RWPE2 (cell line): ENCODE data around the gene SH3PXD2A.
"Not testable (repeated sequence)": the region's sequence is repeated elsewhere in the genome, so short reads cannot be mapped to it uniquely, and the experiment has no call there.

Source experiments
- ATAC-seq: fragments of 200-7000 bp; cut with Tn5 transposase; 3 replicates; pipeline ENCODE4 v1.9.1; 2021; ENCODE audit warnings: low read depth
- DNase-seq: peaks from one replicate; pipeline ENCODE4 v3.0.0-alpha.2; 2020; ENCODE audit warnings: low spot score
- H3K27ac ChIP-seq: fragments of 450-650 bp; 2 replicates; pipeline ENCODE4 v1.5.1; 2017; ENCODE audit warnings: mild to moderate bottlenecking; ENCODE audit not compliant: poor library complexity, severe bottlenecking
- H3K27me3 ChIP-seq: fragments of 250-450 bp; sonication (Bioruptor Pico); 2 replicates; pipeline ENCODE4 v1.5.1; 2021; ENCODE audit warnings: mild to moderate bottlenecking, moderate library complexity; ENCODE audit not compliant: insufficient read depth, poor library complexity, severe bottlenecking
- H3K36me3 ChIP-seq: fragments of 250-450 bp; sonication (Bioruptor Pico); 2 replicates; pipeline ENCODE4 v1.5.1; 2020; ENCODE audit warnings: low read depth, mild to moderate bottlenecking, moderate library complexity
- H3K4me1 ChIP-seq: fragments of 250-450 bp; sonication (Bioruptor Pico); 2 replicates; pipeline ENCODE4 v1.5.1; 2021; ENCODE audit warnings: mild to moderate bottlenecking, moderate library complexity; ENCODE audit not compliant: insufficient read depth, poor library complexity, severe bottlenecking
- H3K4me3 ChIP-seq: fragments of 250-450 bp; sonication (Bioruptor Pico); 2 replicates; pipeline ENCODE4 v1.5.1; 2021; ENCODE audit warnings: mild to moderate bottlenecking, moderate library complexity; ENCODE audit not compliant: severe bottlenecking
- H3K9me3 ChIP-seq: fragments of 250-450 bp; sonication (Bioruptor Pico); 2 replicates; pipeline ENCODE4 v1.5.1; 2021; ENCODE audit warnings: mild to moderate bottlenecking, moderate library complexity; ENCODE audit not compliant: severe bottlenecking
- CTCF ChIP-seq: fragments of 450-650 bp; IDR thresholded peaks from one replicate; pipeline ENCODE4 v1.5.1; 2017; ENCODE audit warnings: mild to moderate bottlenecking, moderate library complexity; ENCODE audit not compliant: poor library complexity, severe bottlenecking

SH3PXD2A gene

GRCh38 chr10:103816431-103816830 lies 38.9 kb downstream of the SH3PXD2A start:
- no peak overlapping the region for H3K4me3 ChIP-seq
- H3K9me3 ChIP-seq, result no peaks in the 10 kb centered on the region
- H3K4me1 ChIP-seq, result no peaks in the 10 kb centered on the region
- H3K36me3 ChIP-seq, result peaks cover 20% of the 10 kb centered on the region
- H3K27ac ChIP-seq, result peak overlapping the region; percentile 11
- ATAC-seq (peak; percentile 62; the same call in 2 of the 3 replicates), DNase-seq (no peak)
- no peaks in the 10 kb centered on the region for H3K27me3 ChIP-seq
- TF ChIP-seq CTCF, result no peak

GRCh38 chr10:103814626-103815370 lies 40.6 kb downstream of the SH3PXD2A start:
- no peak overlapping the region for H3K4me3 ChIP-seq
- no peak overlapping the region for H3K27ac ChIP-seq
- ATAC-seq (no peak), DNase-seq (no peak)
- H3K9me3 ChIP-seq, result no peaks in the 10 kb centered on the region
- H3K36me3 ChIP-seq, result peaks cover 31% of the 10 kb centered on the region
- H3K4me1 ChIP-seq, result no peaks in the 10 kb centered on the region
- no peaks in the 10 kb centered on the region for H3K27me3 ChIP-seq
- no peak for TF ChIP-seq CTCF

- no peak overlapping the region for H3K4me3 ChIP-seq
- no peak overlapping the region for H3K27ac ChIP-seq
- no peaks in the 10 kb centered on the region for H3K27me3 ChIP-seq
- ATAC-seq, result no peak
- H3K4me1 ChIP-seq, result no peaks in the 10 kb centered on the region
- H3K9me3 ChIP-seq, result no peaks in the 10 kb centered on the region
- no peak for DNase-seq
- H3K36me3 ChIP-seq, result peaks cover 31% of the 10 kb centered on the region
- TF ChIP-seq CTCF, result no peak
Measured at GRCh38 chr10:103814105-103814504, 41.3 kb downstream of the SH3PXD2A start.

- H3K9me3 ChIP-seq, H3K27me3 ChIP-seq, ATAC-seq, H3K27ac ChIP-seq, DNase-seq, H3K4me1 ChIP-seq, H3K4me3 ChIP-seq: not testable (repeated sequence)
- peaks cover 31% of the 10 kb centered on the region for H3K36me3 ChIP-seq
Measured at GRCh38 chr10:103813312-103813711, 42.1 kb downstream of the SH3PXD2A start.

GRCh38 chr10:103812432-103812831 lies 42.9 kb downstream of the SH3PXD2A start:
- no peak overlapping the region for H3K4me3 ChIP-seq
- TF ChIP-seq CTCF, result no peak

More at GRCh38 chr10:103812432-103812831, 42.9 kb downstream of the SH3PXD2A start:
- Histone ChIP-seq H3K9me3 (no peaks in the 10 kb centered on the region), H3K27ac (no peak overlapping the region), H3K27me3 (no peaks in the 10 kb centered on the region), H3K36me3 (peaks cover 31% of the 10 kb centered on the region), H3K4me1 (no peaks in the 10 kb centered on the region)
- DNase-seq (no peak), ATAC-seq (no peak)
